ENCODE results near the gene ZHX3. TPM values are rescaled to one million over a fixed set of nuclear protein-coding genes. Genes with fewer than 3 reads are reported as not detected.
A peak's percentile ranks its signal among the peaks of the same experiment; 100 is the strongest.

The ZHX3 gene
- total RNA-seq, 1 experiment from 2014 or later = 5.4 TPM

DNA sequence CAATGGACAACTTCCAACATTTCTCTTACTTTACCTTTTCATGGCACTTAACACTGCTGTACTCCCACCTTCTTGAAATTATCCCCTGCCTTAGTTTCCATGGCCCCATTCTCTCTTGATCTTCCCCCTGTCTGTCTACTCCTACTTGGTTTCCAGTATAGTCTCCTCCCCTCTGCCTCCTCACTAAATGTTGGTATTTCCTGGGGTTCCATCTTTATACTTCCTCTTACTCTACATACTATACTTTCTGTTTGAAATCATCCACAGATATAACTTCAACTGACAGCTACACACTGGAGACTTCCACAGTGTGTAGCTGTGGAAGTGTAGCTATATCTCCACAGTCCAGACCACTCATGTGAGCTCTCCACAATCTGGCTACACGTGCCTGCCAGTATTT, 13.5 kb downstream of the ZHX3 start:
- DNase-seq (ENCODE audit: low read depth) = no peak

DNA sequence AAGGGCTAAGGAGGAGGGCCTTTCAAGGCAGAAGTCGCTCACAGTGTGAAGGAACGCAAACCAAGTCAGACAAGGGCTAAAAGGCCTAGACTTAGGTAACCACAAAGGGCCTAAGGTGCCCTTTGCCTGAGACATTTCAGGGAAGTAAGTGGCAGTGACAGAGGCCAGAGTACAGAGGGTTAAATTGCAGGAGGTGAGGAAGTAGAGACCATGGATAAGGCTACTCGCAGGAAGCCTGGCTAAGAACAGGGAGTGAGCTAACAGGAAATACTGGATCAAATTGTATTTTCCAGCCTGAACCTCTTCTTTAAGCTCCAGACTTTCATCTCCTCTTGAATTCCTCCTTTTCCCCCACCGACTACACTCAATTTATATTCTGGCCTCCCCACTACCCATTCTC, 16.6 kb downstream of the ZHX3 start:
- no peak for DNase-seq (ENCODE audit: low read depth)

GRCh38 chr20:41300383-41300782, 17.1 kb downstream of the ZHX3 start:
- no peak for DNase-seq (ENCODE audit: low read depth)

- no peak for DNase-seq (ENCODE audit: low read depth)
Observed at GRCh38 chr20:41299899-41300298, 17.6 kb downstream of the ZHX3 start.

GRCh38 chr20:41293269-41294037, 24.1 kb downstream of the ZHX3 start:
- DNase-seq (ENCODE audit: low read depth) = no peak

DNA sequence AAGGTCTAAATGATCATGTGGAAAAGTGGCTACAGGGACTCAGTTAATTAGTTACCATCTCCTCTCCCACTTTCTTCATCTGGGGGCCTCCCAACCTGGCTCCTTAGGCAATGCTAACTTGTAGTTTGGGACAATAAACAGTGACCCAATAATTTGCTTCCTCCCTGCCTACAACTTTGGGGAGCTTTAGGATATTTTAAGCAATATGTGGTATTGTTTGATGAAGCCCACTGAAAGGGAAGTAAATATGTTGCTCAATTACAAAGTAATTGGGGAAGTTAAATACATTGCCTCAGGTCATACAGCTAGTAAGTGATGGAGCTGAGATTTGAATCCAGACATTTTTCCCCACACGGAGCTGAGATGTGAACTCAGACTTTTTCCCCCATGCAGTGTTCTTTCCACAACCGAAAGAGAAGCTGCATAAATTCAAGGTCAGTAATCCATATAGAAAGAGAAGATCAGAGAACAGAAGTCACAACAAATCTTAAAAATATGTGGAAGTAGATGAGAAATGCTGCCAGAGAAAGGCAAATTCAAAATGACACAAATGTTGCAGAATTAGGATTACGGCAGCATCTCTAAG, 26.6 kb downstream of the ZHX3 start:
- DNase-seq (ENCODE audit: low read depth) = no peak

DNA sequence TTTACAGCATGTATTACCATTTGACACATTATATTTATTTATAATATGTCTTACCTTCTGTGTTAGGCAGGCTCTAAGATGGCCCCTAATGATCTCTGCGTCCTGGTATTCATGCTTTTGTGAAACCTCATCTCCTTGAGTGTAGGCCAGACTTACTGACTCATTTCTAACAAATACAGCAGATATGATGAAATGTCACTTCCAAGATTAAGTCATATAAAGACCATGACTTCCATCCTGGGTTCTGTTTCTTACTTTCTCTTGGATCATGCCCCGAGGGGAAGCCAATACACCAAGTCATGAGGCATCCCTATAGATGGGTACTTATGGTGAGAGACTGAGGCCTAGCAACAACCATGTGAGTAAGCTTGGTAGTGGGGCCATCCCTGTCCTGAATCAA, 30.2 kb downstream of the ZHX3 start:
- DNase-seq (ENCODE audit: low read depth) = peak; percentile 5

- no peak for DNase-seq (ENCODE audit: low read depth)
Observed at GRCh38 chr20:41286240-41286851, 31.2 kb downstream of the ZHX3 start.

DNA sequence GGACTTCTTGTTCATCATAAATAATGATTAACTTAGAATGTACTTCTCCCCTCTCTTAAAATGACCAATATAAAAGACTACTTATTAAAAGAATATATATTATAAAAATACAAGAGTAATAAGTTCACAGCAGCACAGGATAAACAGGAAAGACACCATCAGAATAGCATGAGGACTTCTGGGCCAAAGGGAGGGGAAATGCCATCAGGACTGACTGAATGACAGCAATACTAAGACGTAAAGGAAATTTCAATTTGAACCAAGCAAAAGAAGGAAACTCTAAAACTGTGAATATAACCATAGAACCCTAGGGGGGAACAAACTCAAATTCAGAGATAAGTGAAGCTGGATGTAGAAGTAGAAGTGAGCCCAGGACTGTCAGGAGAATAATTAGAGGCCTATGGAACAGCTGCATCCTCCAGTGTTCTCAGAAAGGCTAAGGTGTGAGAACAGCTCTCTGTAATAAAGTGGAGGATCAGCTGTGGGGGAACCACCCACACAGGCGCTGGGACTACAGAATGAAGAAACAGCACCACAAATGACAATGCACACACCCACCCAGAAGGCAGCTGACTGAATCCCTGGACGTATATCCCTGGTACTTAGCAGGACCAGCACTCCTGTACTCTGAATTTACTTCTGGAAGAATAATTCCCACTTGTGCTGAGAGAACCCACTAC, 37.8 kb downstream of the ZHX3 start:
- DNase-seq (ENCODE audit: low read depth) = no peak

GRCh38 chr20:41278936-41279335, 38.6 kb downstream of the ZHX3 start:
- no peak for DNase-seq (ENCODE audit: low read depth)

DNA sequence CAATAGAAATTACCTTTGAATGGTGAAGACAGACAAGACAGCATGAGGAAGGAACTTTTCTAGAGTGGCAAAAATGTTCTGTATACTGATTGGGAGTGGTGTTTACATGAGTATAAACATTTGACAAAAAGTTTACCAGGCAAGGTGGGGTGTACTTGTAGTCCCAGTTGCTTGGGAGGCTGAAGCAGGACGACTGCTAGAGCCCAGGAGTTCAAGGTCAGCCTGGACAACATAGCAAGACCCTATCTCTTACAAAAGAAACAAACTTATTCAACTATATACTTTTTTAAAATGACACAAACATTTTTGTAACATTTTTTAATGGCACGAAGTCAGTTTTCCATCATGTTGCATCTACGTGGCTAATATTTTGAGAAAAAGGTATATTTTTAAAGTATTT, 40.5 kb downstream of the ZHX3 start:
- no peak for DNase-seq (ENCODE audit: low read depth)

- DNase-seq (ENCODE audit: low read depth) = no peak
Observed at GRCh38 chr20:41276317-41276751, 41.2 kb downstream of the ZHX3 start.

DNA sequence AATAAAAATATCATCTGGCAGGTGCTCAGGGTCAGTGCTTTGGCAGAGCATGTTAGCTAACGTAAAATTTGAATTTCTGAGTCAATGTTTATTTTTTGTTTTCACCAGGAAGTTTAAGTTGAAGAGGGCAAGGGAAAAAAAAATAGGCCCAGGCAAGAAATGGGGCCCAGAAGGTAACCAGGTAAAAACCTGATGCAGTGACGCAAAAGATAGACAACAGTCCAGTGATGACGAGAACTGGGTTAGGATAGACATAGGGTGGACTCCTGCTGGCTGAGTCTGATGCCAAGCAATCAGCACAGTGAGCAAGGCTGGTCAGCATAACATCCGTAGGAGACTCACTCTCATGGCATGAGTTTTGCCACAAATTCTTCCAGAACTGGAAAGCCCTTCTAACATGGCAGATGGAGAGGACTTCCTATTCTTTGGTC, 42.2 kb downstream of the ZHX3 start:
- peak; percentile 46 for DNase-seq (ENCODE audit: low read depth)

DNA sequence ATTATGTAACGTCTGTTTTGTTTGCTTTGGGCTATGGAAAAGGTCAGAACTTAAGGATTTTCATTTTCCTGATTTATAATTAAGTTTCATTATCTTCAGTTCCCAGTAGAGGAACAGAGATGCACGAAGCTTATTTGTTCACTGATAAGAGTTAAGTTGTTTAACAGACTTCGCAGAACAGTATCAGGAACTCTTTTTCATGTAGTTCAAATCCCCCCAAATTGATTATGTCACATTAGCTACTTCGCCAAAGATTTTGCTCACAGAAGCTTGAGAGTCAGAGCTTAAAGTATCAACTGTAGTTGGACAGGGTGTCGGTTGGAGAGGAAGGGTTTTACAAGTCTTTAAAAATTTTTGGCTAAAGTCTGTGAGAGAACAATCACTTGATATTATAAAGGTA, 43.4 kb downstream of the ZHX3 start:
- DNase-seq (ENCODE audit: low read depth) = no peak

DNA sequence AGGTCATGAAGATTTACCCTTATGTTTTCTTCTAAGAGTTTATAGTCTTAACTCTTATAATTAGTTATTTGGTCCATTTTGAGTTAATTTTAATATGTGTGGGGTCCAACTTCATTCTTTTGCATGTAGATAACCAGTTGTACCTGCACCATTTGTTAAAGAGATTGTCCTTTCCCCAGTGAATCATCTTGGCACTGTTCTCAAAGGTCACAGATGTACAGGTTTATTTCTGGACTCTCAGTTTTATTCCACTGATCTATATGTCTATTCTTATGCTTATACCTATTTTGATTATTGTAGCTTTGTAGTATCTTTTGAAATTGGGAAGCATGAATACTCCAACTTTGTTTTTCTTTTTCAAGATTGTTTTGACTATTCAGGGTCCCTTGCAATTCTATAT, 44.1 kb downstream of the ZHX3 start:
- no peak for DNase-seq (ENCODE audit: low read depth)

- no peak for DNase-seq (ENCODE audit: low read depth)
Observed at GRCh38 chr20:41272339-41272738, 45.2 kb downstream of the ZHX3 start.

- no peak for DNase-seq (ENCODE audit: low read depth)
Observed at GRCh38 chr20:41268917-41269652, 48.4 kb downstream of the ZHX3 start.

GRCh38 chr20:41268402-41268801, 49.1 kb downstream of the ZHX3 start:
- DNase-seq (ENCODE audit: low read depth) = no peak

DNA sequence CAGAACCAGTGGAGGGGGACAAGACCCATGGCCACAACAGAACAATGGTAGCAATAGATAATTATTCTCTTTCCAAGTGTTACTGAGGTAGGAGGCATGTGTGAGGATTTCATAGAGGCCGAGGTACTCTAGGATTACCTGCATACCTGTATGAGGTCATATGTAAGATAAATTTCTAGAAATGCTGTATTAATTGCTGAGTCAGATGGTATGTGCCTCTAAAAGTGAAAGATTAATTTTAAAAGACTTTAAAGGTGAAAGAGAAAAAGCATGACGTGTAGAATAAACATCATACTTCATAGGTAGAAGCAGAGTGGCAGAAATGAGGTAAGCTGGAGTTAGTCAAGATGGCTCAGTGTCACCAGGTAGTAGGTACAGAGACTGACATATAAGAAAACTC, 51.6 kb downstream of the ZHX3 start:
- no peak for DNase-seq (ENCODE audit: low read depth)

DNA sequence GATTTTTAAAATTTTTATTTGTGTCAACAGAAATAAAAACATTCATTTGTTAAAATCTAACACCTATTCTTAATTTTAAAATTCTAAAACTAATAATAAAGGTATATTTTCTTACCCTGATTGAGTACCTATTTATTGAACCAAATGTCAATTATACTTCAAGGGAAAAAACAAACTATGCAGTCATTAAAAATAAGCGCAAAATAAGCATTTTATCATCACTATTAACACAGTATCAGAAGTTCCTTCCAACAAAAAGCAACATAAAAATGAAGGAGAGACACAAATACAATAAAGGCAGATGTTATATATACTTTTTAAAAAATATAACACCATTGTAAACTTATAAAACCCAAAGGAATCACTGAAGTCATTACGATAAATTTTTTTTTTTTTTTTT, 52.7 kb downstream of the ZHX3 start:
- DNase-seq (ENCODE audit: low read depth) = no peak

- DNase-seq (ENCODE audit: low read depth) = no peak
Observed at GRCh38 chr20:41261790-41262717, 55.5 kb downstream of the ZHX3 start.
